Aorta (tissue), 5 donors: ENCODE data around the gene ADD2. TPM values are rescaled to one million over a fixed set of nuclear protein-coding genes. Genes with fewer than 3 reads are reported as not detected.

Experiments
- ATAC-seq: fragments of 200-7000 bp; cut with Tn5 transposase; one replicate; pipeline ENCODE4 v1.9.1; 2022; ENCODE audit warnings: moderate library complexity; ENCODE audit not compliant: low FRiP score
- DNase-seq, 2 donors: peaks; one replicate each; pipeline ENCODE4 v3.0.0-alpha.2; 2020
- H3K27ac ChIP-seq, 2 donors: one replicate each; pipeline ENCODE4 v1.5.1; 2013; ENCODE audit warnings: low read length in 2 of 2, mild to moderate bottlenecking in 2 of 2, moderate library complexity in 2 of 2, control low read depth in 1 of 2, inconsistent platforms in 1 of 2, low read depth in 1 of 2
- H3K27me3 ChIP-seq, 2 donors: one replicate each; pipeline ENCODE4 v1.6.1; 2013; ENCODE audit warnings: control low read depth in 1 of 2, low read length in 1 of 2, mild to moderate bottlenecking in 1 of 2, moderate library complexity in 1 of 2; ENCODE audit not compliant: insufficient read depth in 2 of 2, control insufficient read depth in 1 of 2
- H3K36me3 ChIP-seq, 2 donors: one replicate each; pipeline ENCODE4 v1.6.1; 2013; ENCODE audit warnings: control low read depth in 1 of 2, low read length in 1 of 2, mild to moderate bottlenecking in 1 of 2; ENCODE audit not compliant: insufficient read depth in 2 of 2, control insufficient read depth in 1 of 2
- H3K4me1 ChIP-seq, 2 donors: one replicate each; pipeline ENCODE4 v1.6.1; 2013; ENCODE audit warnings: low read length in 2 of 2, control low read depth in 1 of 2, mild to moderate bottlenecking in 1 of 2, moderate library complexity in 1 of 2; ENCODE audit not compliant: insufficient read depth in 2 of 2, control insufficient read depth in 1 of 2
- H3K4me3 ChIP-seq, 2 donors: one replicate each; pipeline ENCODE4 v1.5.1; 2013; ENCODE audit warnings: low read length in 2 of 2, control low read depth in 1 of 2, mild to moderate bottlenecking in 1 of 2
- H3K9me3 ChIP-seq: one replicate; pipeline ENCODE4 v1.6.1; 2013; ENCODE audit warnings: mild to moderate bottlenecking, low read length; ENCODE audit not compliant: control insufficient read depth
- WGBS, 2 donors: extraction: QIAGEN DNeasy Blood & Tissue Kit; methylation state at CpG; one replicate each; pipeline ENCODE4 v1.1.7; 2013; 5-methylcytosine and 5-hydroxymethylcytosine counted together
- intact Hi-C, 2 donors: fragments of 100-400 bp; cut with DNase I; formaldehyde crosslinking; loops; one replicate each; pipeline versions ENCODE4 v1.14.2 to v1.15.0; 2022
- polyA plus RNA-seq, 2 donors: library from polyadenylated mRNA; stranded (reverse); fragments of 200-250 nt; gene quantifications; one replicate each; pipeline ENCODE4 v1.2.3, GENCODE V29; 2013
- total RNA-seq, 2 donors: library from RNA; stranded (reverse); fragmentation: NEBNext Ultra II Directional; extraction: Animal tissue kit (Norgen Biotek cat#: 25700); gene quantifications; one replicate each; pipeline ENCODE4 v1.2.1, GENCODE V29; 2021
- donor health status: healthy with polysubstance abuse.
- donor health status: Bipolar disorder and iron deficiency.
- donor health status: DM: no; HTN: no; CAD: no.
- donor health status: DM: no; HTN: no; CAD: no.
- donor health status: DM: yes; HTN: yes; CAD: no.

The ADD2 gene
- total and polyA plus RNA-seq, 4 donors = 0.15 to 5.3 (median 1.7) TPM; not detected in 1

DNA sequence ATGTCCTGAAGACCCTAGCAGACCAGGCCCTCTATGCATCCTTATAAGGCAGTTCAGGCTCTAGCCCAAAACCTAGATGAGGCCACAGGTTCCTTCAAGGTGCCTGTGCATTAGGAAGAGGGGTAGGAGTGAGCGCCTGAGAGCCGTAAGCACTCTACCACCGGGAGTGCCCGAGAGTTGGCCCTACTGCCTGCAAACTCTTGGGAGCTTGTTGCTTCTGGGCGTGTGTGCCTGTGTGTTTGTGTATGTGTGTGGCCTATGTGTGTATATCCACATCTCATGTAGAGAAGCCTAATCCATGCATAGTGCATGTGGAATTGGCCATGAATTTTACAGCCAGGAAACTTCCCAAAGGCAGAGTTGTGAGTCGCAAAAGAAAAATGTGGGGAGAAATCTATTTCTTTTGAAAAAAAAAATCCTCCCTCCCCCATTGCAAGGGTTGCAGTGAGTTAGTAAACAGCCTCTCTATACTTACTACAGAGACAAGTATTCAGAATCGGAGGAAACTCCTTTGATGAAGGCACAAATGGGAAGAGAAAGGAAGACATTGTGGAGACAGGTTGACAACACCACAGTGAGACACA lies 96.8 kb downstream of the ADD2 start:
- Histone ChIP-seq H3K4me1 (no peaks in the 10 kb centered on the region), H3K27me3 (no peaks in the 10 kb centered on the region), H3K4me3 (no peak overlapping the region), H3K36me3 (no peaks in the 10 kb centered on the region), H3K9me3 (no peaks in the 10 kb centered on the region), H3K27ac (no peak overlapping the region)
- no peak for DNase-seq
- intact Hi-C loops = no loop called here
- ATAC-seq = no peak
- WGBS, 2 donors = 84 to 85% methylated on average over 7 of the region's 7 CpGs

DNA sequence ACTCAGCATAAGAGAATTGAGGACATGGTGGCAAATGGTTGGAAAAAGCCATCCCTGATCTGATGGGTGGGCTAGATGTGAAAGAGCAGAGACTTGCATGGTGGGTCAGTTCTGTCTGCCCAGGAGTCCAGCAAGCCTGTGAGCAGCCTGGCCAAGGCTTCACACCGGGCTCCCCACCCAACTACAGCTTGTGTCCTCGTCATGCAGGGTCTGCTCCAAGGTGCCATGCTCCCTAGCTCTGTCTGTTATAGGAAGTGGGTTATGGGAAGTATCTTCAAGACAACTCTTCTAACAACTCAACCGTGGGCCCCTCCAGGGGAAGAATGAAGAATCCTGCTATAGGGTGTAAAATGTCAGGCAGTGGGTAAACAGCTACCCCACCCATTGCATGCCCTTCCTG lies 97.4 kb downstream of the ADD2 start:
- 82 to 86% methylated on average over 3 of the region's 3 CpGs for WGBS, 2 donors
- DNase-seq = no peak

DNA sequence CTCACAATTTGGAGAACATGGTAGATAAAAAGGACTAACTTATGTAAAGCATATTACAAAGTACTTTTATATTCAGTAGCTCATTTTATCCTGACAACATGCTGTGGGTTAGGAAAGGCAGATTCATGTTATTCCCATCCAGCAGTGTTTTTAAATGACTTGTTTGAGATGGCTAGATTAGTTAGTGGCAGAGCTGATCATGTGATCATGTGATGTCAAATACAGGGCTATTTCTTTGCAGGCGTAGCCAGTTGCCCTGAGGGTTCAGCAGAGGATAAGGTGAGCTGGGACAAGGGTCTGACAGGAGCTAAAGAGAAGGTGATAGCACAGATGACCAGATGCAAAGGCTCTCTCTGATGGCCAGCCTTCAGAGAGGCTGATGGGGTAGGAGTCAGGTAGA lies 97.8 kb downstream of the ADD2 start:
- DNase-seq = no peak
- Histone ChIP-seq H3K36me3 (no peaks in the 10 kb centered on the region), H3K9me3 (no peaks in the 10 kb centered on the region), H3K4me3 (no peak overlapping the region), H3K4me1 (no peaks in the 10 kb centered on the region), H3K27ac (no peak overlapping the region), H3K27me3 (no peaks in the 10 kb centered on the region)
- WGBS, 2 donors = 82 to 92% methylated on average over 1 of the region's 1 CpG
- no peak for ATAC-seq
- intact Hi-C loops = no loop called here

More for the DNA sequence above, 97.4 kb downstream of the ADD2 start:
- Histone ChIP-seq H3K4me3 (no peak overlapping the region), H3K27ac (no peak overlapping the region), H3K36me3 (no peaks in the 10 kb centered on the region), H3K4me1 (no peaks in the 10 kb centered on the region), H3K9me3 (no peaks in the 10 kb centered on the region), H3K27me3 (no peaks in the 10 kb centered on the region)
- intact Hi-C loops = no loop called here
- no peak for ATAC-seq

DNA sequence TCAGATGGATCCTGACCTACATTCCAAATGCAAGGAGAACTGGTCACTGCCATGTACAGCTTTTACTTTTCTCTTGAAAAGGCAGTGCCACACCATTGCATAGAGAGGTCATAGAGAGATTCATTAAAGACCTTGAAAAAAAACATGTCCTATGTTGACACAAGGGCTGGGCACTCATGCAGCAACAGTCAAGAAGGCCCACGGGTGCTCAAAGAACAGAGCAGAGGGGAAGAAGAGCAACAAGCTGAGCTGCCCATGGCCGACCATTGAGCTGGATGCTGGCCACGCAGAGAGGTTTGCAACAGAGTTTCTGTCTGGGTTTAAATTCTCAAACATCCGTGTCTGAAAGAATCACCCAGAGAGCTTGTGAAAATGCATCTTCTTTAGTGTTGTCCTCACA lies 99.1 kb downstream of the ADD2 start:
- Histone ChIP-seq H3K27me3 (no peaks in the 10 kb centered on the region), H3K9me3 (no peaks in the 10 kb centered on the region), H3K4me3 (no peak overlapping the region), H3K36me3 (no peaks in the 10 kb centered on the region), H3K4me1 (no peaks in the 10 kb centered on the region), H3K27ac (no peak overlapping the region)
- DNase-seq (no peak), ATAC-seq (no peak)
- WGBS, 2 donors = 77 to 78% methylated on average over 4 of the region's 4 CpGs
- intact Hi-C loops = no loop called here

DNA sequence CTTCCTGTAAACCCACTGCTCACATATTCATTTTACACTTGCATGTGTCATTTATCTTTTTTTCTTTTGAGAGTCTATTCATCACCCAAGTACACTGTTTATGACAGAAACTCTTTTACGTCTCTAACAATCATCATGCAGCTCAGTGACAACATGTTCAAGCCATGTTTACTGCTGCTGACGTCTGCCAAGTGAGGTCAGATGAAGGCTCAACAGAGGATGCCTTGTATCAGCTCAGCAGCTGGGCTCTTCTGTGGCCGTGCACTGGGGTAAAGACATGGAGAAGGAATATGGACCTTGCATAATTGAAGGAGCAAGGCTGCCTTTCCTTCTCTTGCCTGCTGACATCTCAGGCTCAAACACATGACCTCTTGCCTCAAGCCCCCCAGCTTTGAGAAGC lies 99.6 kb downstream of the ADD2 start:
- intact Hi-C loops = no loop called here
- Histone ChIP-seq H3K27me3 (no peaks in the 10 kb centered on the region), H3K27ac (no peak overlapping the region), H3K4me3 (no peak overlapping the region), H3K9me3 (no peaks in the 10 kb centered on the region), H3K36me3 (no peaks in the 10 kb centered on the region), H3K4me1 (no peaks in the 10 kb centered on the region)
- WGBS, 2 donors = 63 to 64% methylated on average over 3 of the region's 3 CpGs
- no peak for ATAC-seq
- DNase-seq = no peak

DNA sequence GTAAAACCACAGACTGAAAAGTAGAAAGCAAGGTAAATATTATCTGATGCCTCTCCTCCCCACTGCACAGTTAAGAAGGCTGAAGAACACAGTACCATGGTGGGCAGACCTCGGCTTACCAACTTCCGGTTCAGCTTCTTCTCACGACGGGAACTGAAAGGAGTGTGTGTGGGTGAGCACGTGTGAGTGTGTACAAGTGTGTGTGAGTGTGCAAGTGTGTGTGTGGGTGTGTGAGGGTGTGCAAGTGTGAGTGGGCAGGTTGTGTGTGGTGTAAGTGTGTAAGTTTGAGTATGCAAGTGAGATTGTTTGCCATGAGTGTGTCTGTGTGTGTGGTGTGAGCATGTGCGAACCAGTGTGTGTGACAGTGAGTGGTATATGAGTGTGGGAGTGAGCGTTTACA lies 103.5 kb downstream of the ADD2 start:
- no peaks in the 10 kb centered on the region for H3K9me3 ChIP-seq
- ATAC-seq (no peak), DNase-seq (peak in 1 of 2 donors; percentile 9)
- intact Hi-C loops = no loop called here
- WGBS, 2 donors = 74 to 79% methylated on average over 7 of the region's 7 CpGs
- H3K27me3 ChIP-seq = no peaks in the 10 kb centered on the region
- H3K4me1 ChIP-seq = no peaks in the 10 kb centered on the region
- no peak overlapping the region for H3K4me3 ChIP-seq
- H3K36me3 ChIP-seq = no peaks in the 10 kb centered on the region
- H3K27ac ChIP-seq = no peak overlapping the region

DNA sequence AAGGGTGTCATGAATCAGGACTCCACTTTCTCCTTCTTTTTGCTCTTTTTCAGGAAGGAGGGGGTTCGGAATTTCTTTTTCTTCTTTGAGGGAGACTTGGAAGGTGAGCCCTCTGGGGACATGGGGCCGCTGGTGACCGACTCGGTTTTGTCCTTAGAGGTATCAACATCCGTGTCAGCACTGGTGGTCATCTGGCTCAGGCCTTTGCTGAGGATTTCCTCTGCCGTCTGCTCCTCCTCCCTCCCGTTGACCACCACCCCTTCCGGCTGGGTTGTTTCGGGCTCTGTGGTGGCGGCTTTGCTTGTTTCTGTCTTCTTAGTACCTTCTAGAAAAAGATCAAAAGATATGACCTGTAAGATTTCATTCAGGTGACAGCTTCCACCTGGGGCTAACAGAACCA lies 104.6 kb downstream of the ADD2 start:
- Histone ChIP-seq H3K4me1 (no peaks in the 10 kb centered on the region), H3K27me3 (no peaks in the 10 kb centered on the region), H3K36me3 (no peaks in the 10 kb centered on the region), H3K9me3 (no peaks in the 10 kb centered on the region), H3K27ac (no peak overlapping the region), H3K4me3 (no peak overlapping the region)
- intact Hi-C loops = no loop called here
- 85 to 87% methylated on average over 9 to 10 of the region's 10 CpGs for WGBS, 2 donors
- no peak for ATAC-seq
- no peak for DNase-seq

DNA sequence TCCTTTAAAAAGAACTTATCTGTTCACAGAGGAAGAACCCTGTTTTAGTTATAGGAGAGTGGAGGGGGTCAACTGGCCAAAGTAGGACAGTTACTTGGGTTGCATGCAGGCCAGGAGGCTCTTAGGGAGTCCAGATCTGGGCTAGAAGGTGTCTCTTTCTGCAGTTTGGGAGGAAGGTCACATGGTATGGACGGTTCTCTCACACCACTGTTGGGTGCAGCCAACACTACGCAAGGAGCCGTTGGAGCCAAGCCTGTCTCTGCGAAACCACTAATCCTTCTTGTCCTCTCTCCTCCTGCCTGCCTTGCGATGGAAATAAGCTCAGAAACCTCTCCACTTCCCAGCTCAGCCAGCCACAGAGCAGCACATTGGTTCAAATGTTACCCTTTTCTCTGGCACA lies 108.4 kb downstream of the ADD2 start:
- H3K4me3 ChIP-seq = no peak overlapping the region
- no peaks in the 10 kb centered on the region for H3K9me3 ChIP-seq
- H3K27ac ChIP-seq = no peak overlapping the region
- H3K27me3 ChIP-seq = no peaks in the 10 kb centered on the region
- H3K36me3 ChIP-seq = no peaks in the 10 kb centered on the region
- DNase-seq (peak in 1 of 2 donors; percentile 22), ATAC-seq (no peak)
- H3K4me1 ChIP-seq = no peaks in the 10 kb centered on the region
- 85% methylated on average over 5 of the region's 5 CpGs for WGBS, 2 donors
- intact Hi-C loops = no loop called here

DNA sequence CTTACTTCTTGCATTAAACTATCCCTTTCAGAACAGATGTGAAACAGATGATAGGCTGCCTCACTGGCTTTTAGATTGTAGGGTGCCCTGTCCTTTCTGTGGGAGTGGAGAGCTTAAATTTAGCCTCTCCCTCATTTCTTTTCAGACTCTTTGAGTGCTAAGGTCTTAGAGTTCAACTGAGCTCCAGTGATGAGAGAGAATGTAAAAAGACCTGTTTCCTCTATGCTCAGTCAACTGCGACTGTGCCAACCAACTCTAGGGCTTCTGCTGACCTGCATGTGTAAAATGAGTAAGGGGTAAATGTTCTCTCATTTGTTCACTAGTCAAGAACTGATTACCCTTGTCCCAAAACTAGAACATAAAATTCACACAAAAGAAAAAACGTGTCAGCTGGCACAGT lies 109.5 kb downstream of the ADD2 start:
- Histone ChIP-seq H3K9me3 (no peaks in the 10 kb centered on the region), H3K36me3 (no peaks in the 10 kb centered on the region), H3K27ac (no peak overlapping the region), H3K4me1 (no peaks in the 10 kb centered on the region), H3K4me3 (no peak overlapping the region), H3K27me3 (no peaks in the 10 kb centered on the region)
- 43 to 45% methylated on average over 2 of the region's 2 CpGs for WGBS, 2 donors
- DNase-seq (no peak), ATAC-seq (no peak)
- intact Hi-C loops = no loop called here
